Omental fat pad (tissue), 4 donors: ENCODE data around the gene TMEM106B. TPM values are rescaled to one million over a fixed set of nuclear protein-coding genes. Genes with fewer than 3 reads are reported as not detected.

Experiments used
- ATAC-seq: fragments of 150-250 bp; one replicate; pipeline ENCODE4 v1.9.1; 2016; ENCODE audit warnings: mild to moderate bottlenecking, moderate library complexity; ENCODE audit not compliant: low FRiP score
- DNase-seq: peaks from one replicate; pipeline ENCODE4 v3.0.0-alpha.2; 2019; ENCODE audit warnings: low spot score
- total RNA-seq, 4 donors: library from RNA; depleted of rRNA; stranded (reverse); fragments of >200 nt; gene quantifications; one replicate each; pipeline ENCODE4 v1.1.0, GENCODE V29; 2016
- TF ChIP-seq, protein P1 (sequence below), 3 donors: fragments of 450-650 bp; IDR thresholded peaks; one replicate each; pipeline ENCODE4 v1.5.1; 2016 to 2017; ENCODE audit warnings: antibody characterized with exemption in 3 of 3, mild to moderate bottlenecking in 3 of 3, moderate library complexity in 2 of 3

The TMEM106B gene
- total RNA-seq, 4 donors from 2014 or later = 40.4 to 65.9 (median 45.6) TPM

DNA sequence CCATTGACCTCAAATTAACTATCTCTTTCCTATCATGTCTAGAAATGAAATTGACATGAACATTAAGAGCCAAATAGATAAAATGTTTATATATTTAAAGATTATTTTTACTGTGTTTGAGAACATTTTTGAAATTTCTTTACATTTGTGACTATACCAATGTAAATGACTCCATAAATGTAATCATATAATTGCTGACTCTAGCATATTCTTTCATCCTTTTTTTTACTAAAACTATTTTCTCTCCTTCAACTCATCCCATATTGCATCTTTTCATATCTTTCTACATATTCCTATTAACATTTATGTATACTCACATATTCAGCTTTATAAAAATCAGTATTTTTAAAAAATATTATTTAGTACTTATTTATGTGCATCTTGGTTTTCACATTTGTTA is 16.9 kb downstream of the TMEM106B start:
- ATAC-seq = no peak
- TF ChIP-seq, protein P1, sequence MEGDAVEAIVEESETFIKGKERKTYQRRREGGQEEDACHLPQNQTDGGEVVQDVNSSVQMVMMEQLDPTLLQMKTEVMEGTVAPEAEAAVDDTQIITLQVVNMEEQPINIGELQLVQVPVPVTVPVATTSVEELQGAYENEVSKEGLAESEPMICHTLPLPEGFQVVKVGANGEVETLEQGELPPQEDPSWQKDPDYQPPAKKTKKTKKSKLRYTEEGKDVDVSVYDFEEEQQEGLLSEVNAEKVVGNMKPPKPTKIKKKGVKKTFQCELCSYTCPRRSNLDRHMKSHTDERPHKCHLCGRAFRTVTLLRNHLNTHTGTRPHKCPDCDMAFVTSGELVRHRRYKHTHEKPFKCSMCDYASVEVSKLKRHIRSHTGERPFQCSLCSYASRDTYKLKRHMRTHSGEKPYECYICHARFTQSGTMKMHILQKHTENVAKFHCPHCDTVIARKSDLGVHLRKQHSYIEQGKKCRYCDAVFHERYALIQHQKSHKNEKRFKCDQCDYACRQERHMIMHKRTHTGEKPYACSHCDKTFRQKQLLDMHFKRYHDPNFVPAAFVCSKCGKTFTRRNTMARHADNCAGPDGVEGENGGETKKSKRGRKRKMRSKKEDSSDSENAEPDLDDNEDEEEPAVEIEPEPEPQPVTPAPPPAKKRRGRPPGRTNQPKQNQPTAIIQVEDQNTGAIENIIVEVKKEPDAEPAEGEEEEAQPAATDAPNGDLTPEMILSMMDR (IDR thresholded peaks at IDR 0.05) = no peak

DNA sequence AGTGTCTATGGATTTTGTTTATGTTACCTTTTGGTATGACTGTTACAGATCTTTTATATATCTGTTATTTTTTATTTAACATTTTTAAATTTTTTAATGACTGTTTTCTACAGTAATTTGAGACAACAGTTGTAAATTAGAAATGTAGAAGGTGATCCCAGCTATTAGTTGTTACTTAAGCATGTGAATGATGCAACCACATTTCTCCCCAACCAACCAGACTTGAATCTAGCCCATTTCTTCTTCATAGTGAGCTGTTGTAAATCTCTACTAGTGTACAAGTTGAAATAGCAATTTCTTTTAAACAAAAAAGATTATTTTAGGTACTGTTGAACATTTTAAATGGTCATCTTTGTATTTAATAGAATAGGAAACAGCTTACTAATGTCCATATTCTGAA is 18.0 kb downstream of the TMEM106B start:
- DNase-seq (no peak), ATAC-seq (no peak)
- TF ChIP-seq, protein P1 (IDR thresholded peaks at IDR 0.05) = no peak

More for the DNA sequence above, 16.9 kb downstream of the TMEM106B start:
- no peak for DNase-seq

DNA sequence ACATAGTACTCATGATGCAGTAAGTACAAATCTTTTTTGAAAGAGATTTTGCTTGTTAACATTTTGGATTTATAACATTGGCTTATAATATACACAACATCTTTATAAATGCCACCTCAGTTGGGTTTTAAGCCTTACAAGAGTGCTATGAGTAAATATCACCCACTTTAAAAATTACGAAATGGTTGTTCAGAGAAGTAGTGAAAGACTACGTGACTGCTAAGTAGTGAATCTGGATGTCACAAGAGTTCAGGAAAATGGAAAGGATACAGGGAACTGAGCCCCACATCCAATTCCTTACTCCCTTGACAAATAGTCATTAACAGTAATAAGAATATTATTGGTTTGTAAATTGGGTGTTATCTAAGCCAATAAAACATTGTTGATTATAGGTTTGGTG is 20.0 kb downstream of the TMEM106B start:
- DNase-seq (no peak), ATAC-seq (no peak)
- TF ChIP-seq, protein P1 (IDR thresholded peaks at IDR 0.05) = no peak

DNA sequence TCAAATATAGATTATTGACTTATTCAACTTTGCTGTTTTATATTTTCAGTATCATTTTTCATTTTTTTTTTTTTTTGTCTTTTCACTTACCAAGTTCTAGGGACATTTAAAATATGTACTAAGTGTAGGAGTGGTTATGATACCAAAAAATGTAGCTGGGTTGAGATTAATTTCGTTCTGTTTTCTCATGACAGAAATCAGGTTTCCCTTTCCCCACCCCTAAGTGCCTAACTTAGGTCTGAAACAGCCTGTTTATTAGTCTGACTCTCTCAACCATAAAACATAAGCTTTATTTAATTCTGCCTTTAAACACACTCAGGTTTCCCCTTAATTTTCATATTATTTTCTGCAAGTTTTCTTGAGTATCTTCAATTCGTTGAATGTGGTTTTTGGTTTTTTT is 22.1 kb downstream of the TMEM106B start:
- no peak for DNase-seq
- ATAC-seq = no peak

DNA sequence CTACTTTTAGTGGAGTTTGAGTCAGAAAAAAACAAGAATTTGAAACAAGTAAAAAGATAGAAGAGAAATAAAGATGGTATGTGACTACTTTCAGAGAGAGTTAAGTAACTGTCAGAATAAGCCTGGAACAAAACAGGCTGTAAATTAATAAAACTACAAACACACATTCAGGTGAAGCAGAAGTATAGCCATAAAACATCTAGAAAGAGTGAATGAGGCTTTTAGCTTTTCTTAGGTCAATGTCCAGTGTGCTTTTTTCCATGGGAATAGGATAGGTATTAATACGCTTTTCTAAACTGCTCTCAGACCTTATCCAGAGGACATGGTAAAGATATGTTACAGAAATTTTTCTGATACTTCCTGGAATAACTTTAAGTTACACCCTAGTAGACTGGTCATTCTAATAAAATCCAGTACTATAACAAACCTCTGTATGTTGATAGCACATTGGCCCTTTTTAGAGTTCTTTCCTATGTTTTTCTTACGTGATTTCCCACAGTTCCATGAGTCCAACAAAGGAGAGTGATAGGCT is 23.3 kb downstream of the TMEM106B start:
- DNase-seq = no peak
- no peak for ATAC-seq
- TF ChIP-seq, protein P1 (IDR thresholded peaks at IDR 0.05) = no peak

More for the DNA sequence above, 22.1 kb downstream of the TMEM106B start:
- TF ChIP-seq, protein P1 (IDR thresholded peaks at IDR 0.05) = no peak

DNA sequence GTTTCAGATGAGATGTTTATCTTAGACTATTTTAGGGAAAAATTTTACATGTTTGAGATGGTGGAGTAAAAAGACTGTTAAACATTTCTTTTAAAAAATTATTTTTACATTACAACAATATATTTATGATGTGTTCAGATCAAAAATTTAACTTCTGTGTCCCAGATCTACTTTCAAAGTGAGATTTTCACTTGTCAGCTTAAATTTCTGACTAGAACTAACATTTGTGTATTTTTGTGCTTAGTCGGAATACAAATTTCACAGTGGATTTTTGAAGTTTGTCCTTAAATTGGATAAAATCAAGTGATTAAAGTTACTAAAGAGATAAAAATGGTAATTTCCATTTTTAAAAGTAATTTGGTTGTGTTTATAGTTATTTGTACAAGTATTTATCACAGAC is 24.9 kb downstream of the TMEM106B start:
- DNase-seq (no peak), ATAC-seq (no peak)
- TF ChIP-seq, protein P1 (IDR thresholded peaks at IDR 0.05) = no peak

DNA sequence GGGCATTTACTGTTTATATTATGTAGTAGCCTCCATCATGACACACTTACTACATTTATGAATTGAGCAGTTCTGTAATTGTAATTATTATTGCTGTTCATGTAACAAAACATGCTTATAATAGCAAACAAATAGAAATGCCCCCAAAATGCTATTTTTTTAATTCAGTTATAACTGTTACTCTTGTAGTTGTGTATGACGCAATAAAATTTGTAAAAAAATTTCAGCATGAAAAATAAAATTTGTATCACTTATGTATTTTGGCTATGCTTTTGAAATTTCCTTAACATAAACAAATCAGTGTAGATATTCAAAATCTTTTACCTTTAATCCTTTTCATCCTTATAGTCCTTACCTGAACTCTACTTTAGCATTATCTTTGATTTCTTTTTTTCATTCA is 25.9 kb downstream of the TMEM106B start:
- DNase-seq = no peak

More for the DNA sequence above, 25.9 kb downstream of the TMEM106B start:
- TF ChIP-seq, protein P1 (IDR thresholded peaks at IDR 0.05) = no peak
- no peak for ATAC-seq
